ENCODE data around the gene DDX23. TPM values are rescaled to one million over a fixed set of nuclear protein-coding genes. Genes with fewer than 3 reads are reported as not detected.
"Not testable (repeated sequence)": the region's sequence is repeated elsewhere in the genome, so short reads cannot be mapped to it uniquely, and the experiment has no call there.

Gene DDX23
- total and polyA plus RNA-seq, 12 donors, result 17.0 to 44.7 (median 30.8) TPM

- Histone ChIP-seq H3K27ac (no peak overlapping the region), H3K4me3 (no peak overlapping the region), H3K36me3 (peaks cover 0 to 11% (median 0%) of the 10 kb centered on the region in 9 donors), H3K27me3 (no peaks in the 10 kb centered on the region), H3K9me3 (no peaks in the 10 kb centered on the region), H3K4me1 (peaks cover 4 to 30% (median 24%) of the 10 kb centered on the region in 9 donors)
- WGBS, 2 donors, result 84 to 87% methylated on average over 4 of the region's 4 CpGs
- no peak for TF ChIP-seq CTCF (IDR thresholded peaks at IDR 0.05)
- ATAC-seq, result no peak
- intact Hi-C loops (cut with DNase I), result loop anchor here in 7 of 10 donors (1.0 to 10.0 kb wide), 7 partner anchors 35 to 143 kb away; partner anchors contain the start of gene DDN (in 2 of the 7)
- no peak for DNase-seq
Observed at GRCh38 chr12:48854488-48854887, 2.5 kb upstream of the DDX23 start.

GRCh38 chr12:48852734-48853688 lies 1.0 kb upstream of the DDX23 start:
- WGBS, 2 donors, result 3 to 4% methylated on average over 11 of the region's 11 CpGs
- H3K4me1 ChIP-seq, result peaks cover 4 to 30% (median 24%) of the 10 kb centered on the region in 9 donors
- peak overlapping the region in 9 of 10 donors; percentile 79 to 96 (median 89) for H3K4me3 ChIP-seq
- ATAC-seq (peak; percentile 30 to 85 (median 72)), DNase-seq (peak; percentile 36 to 91)
- intact Hi-C loops (cut with DNase I), result loop anchor here in 7 of 10 donors (1.0 to 10.0 kb wide), 9 partner anchors 37 to 144 kb away; partner anchors contain the start of gene DDN (in 2 of the 7)
- peak; percentile 85 to 95 (median 90) for TF ChIP-seq CTCF (IDR thresholded peaks at IDR 0.05)
- H3K27ac ChIP-seq, result peak overlapping the region in 9 of 10 donors; percentile 30 to 97 (median 88)
- no peaks in the 10 kb centered on the region for H3K27me3 ChIP-seq
- H3K9me3 ChIP-seq, result no peaks in the 10 kb centered on the region
- H3K36me3 ChIP-seq, result peaks cover 0 to 24% (median 0%) of the 10 kb centered on the region in 9 donors

- H3K36me3 ChIP-seq, result peaks cover 4 to 88% (median 55%) of the 10 kb centered on the region in 9 donors
- H3K9me3 ChIP-seq; DNase-seq; H3K27me3 ChIP-seq; H3K27ac ChIP-seq; ATAC-seq; H3K4me1 ChIP-seq; H3K4me3 ChIP-seq; intact Hi-C loops (cut with DNase I): not testable (repeated sequence)
- WGBS, 2 donors, result 95% methylated on average over 15 to 29 of the region's 29 CpGs
Observed at GRCh38 chr12:48842021-48842420, 9.9 kb downstream of the DDX23 start.

- H3K27me3 ChIP-seq, result no peaks in the 10 kb centered on the region
- WGBS, 2 donors, result 89 to 90% methylated on average over 4 of the region's 4 CpGs
- no peak for DNase-seq
- H3K27ac ChIP-seq, result no peak overlapping the region
- H3K4me1 ChIP-seq, result no peaks in the 10 kb centered on the region
- TF ChIP-seq CTCF (IDR thresholded peaks at IDR 0.05), result no peak
- no peak overlapping the region for H3K4me3 ChIP-seq
- no peaks in the 10 kb centered on the region for H3K9me3 ChIP-seq
- intact Hi-C loops (cut with DNase I), result no loop called here
- peaks cover 7 to 89% (median 64%) of the 10 kb centered on the region in 9 donors for H3K36me3 ChIP-seq
- no peak for ATAC-seq
Observed at GRCh38 chr12:48838048-48838447, 13.9 kb downstream of the DDX23 start.

Data from heart right ventricle (tissue), 16 donors.